Right ventricle myocardium inferior (tissue), 1 donor: Measurements from ENCODE around the gene GAGE12F. TPM values are rescaled to one million over a fixed set of nuclear protein-coding genes. Genes with fewer than 3 reads are reported as not detected.
A peak's percentile ranks its signal among the peaks of the same experiment; 100 is the strongest.
"Not testable (repeated sequence)": the region's sequence is repeated elsewhere in the genome, so short reads cannot be mapped to it uniquely, and the experiment has no call there.

Source experiments
- ATAC-seq: fragments of 200-7000 bp; cut with Tn5 transposase; one replicate; pipeline ENCODE4 v1.9.1; 2020; ENCODE audit warnings: mild to moderate bottlenecking, moderate library complexity
- DNase-seq: peaks from one replicate; pipeline ENCODE4 v3.0.0; 2021; ENCODE audit errors: missing footprints
- intact Hi-C: fragments of 100-400 bp; cut with DNase I; formaldehyde crosslinking; loops from one replicate; pipeline ENCODE4 v1.11.0; 2022
- long read RNA-seq: library from polyadenylated mRNA; unstranded; transcript quantifications from one replicate; pipeline ENCODE4 v2.0.0, GENCODE V29; 2021
- total RNA-seq: library from RNA; stranded (reverse); fragmentation: NEBNext Ultra II Directional; extraction: Animal tissue kit (Norgen Biotek cat#: 25700); gene quantifications from one replicate; pipeline ENCODE4 v1.2.1, GENCODE V29; 2021
- donor health status: DM: no; HTN: yes; CAD: no; lungs with severe emphysema.

The GAGE12F gene
- total RNA-seq, result not detected
- long read RNA-seq, result 0 reads

GRCh38 chrX:49560542-49560941 lies at the start of gene GAGE12F:
Gene GAGE12F (plus strand): TSS chrX:49560842. CDS start chrX:49561997, 1,155 bp downstream.
- intact Hi-C loops, ATAC-seq, DNase-seq: not testable (repeated sequence)

GRCh38 chrX:49531877-49532276 lies 28.8 kb upstream of the GAGE12F start, which contains the start of gene GAGE12C:
Gene GAGE12C (plus strand): TSS chrX:49532177. CDS start chrX:49533332, 1,155 bp downstream.
- intact Hi-C loops, ATAC-seq, DNase-seq: not testable (repeated sequence)

GRCh38 chrX:49541433-49541832 lies 19.2 kb upstream of the GAGE12F start, which contains the start of gene GAGE12D:
Gene GAGE12D (plus strand): TSS chrX:49541733. CDS start chrX:49542888, 1,155 bp downstream.
- intact Hi-C loops, DNase-seq, ATAC-seq: not testable (repeated sequence)

GRCh38 chrX:49550989-49551388 lies 9.7 kb upstream of the GAGE12F start, which contains the start of gene GAGE12E:
Gene GAGE12E (plus strand): TSS chrX:49551289. CDS start chrX:49552444, 1,155 bp downstream.
- DNase-seq, intact Hi-C loops, ATAC-seq: not testable (repeated sequence)

- peak; percentile 54 for DNase-seq
- intact Hi-C loops, ATAC-seq: not testable (repeated sequence)
These were observed 8.1 kb downstream of the GAGE12F start for GRCh38 chrX:49568728-49569127.

DNA sequence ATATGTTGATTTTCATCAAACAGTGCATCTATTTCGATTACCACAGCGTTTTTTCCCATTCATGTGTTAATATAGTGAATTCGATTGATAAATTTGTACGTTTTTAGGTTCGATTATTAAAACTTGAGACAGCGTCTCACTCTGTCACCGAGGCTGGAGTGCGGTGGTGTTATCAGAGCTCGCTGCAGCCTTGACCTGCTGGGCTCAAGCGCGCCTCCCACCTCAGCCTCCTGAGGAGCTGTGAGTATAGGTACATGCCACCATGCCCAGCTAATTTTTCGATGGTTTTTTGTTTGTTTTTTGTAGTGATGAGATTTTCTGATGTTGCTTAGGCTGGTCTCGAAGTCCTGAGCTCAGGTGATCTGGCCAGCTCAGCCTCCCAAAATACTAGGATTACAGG lies 8.5 kb downstream of the GAGE12F start:
- intact Hi-C loops, DNase-seq, ATAC-seq: not testable (repeated sequence)

GRCh38 chrX:49570100-49570499 lies 9.5 kb downstream of the GAGE12F start, which contains the start of gene GAGE12G:
Gene GAGE12G (plus strand): TSS chrX:49570400. CDS start chrX:49571555, 1,155 bp downstream.
- ATAC-seq, DNase-seq, intact Hi-C loops: not testable (repeated sequence)

- ATAC-seq, intact Hi-C loops, DNase-seq: not testable (repeated sequence)
These were observed 19.0 kb downstream of the GAGE12F start, which contains the start of gene GAGE12H for GRCh38 chrX:49579649-49580048. Gene GAGE12H (plus strand): TSS chrX:49579949. CDS start chrX:49581104, 1,155 bp downstream.

- intact Hi-C loops, ATAC-seq, DNase-seq: not testable (repeated sequence)
These were observed 28.6 kb downstream of the GAGE12F start, which contains the start of gene GAGE2A for GRCh38 chrX:49589196-49589595. Gene GAGE2A (plus strand): TSS chrX:49589496. CDS start chrX:49590651, 1,155 bp downstream.

DNA sequence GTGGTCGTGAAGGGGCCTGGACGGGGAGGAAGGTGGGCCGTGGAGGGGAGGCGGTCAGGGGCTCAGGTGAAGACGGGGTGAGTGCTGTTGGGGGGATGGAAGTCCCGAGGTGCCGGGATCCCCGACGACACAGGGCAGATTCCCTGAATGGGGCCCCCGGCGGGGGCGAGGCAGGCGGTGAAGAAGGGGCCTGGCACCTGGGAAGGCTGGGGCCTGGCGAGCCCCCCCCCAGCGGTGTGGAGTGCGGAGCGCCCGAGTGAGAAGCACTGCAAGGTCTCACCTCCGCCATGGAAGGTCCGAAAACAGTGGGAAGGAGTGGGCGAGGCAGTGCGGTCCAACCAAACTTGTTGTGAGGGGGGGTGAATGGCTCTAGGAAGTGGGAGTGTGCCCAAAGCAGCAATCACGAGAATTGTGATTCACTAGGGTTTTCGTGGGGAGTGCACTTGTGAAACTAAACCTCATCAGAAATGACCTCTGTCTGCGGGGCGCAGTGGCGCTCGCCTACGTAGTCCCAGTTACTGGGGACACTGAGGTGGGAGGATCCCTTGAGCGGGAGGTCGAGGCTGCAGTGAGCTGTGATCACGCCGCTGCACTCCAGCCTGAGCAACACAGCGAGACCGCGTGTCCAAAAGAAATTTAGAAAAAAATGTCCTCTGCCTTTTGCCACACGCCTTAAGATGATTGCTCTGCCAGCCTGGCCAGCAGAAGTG lies 29.3 kb downstream of the GAGE12F start:
- peak; percentile 49 for DNase-seq
- intact Hi-C loops, ATAC-seq: not testable (repeated sequence)

GRCh38 chrX:49590488-49590887 lies 29.8 kb downstream of the GAGE12F start:
- peak; percentile 28 for DNase-seq
- intact Hi-C loops, ATAC-seq: not testable (repeated sequence)

GRCh38 chrX:49598720-49599119 lies 38.1 kb downstream of the GAGE12F start, which contains the start of gene GAGE1:
Gene GAGE1 (plus strand): TSS chrX:49599020. CDS start chrX:49600175, 1,155 bp downstream.
- DNase-seq, intact Hi-C loops, ATAC-seq: not testable (repeated sequence)

- intact Hi-C loops, result no loop called here
These were observed 50.2 kb downstream of the GAGE12F start for GRCh38 chrX:49610718-49611310.

More at GRCh38 chrX:49610718-49611310, 50.2 kb downstream of the GAGE12F start:
- DNase-seq (no peak), ATAC-seq (no peak)

Other genes with a start within 250 kb of the GAGE12F start
- gene GAGE12J, start 238.8 kb upstream of the GAGE12F start, total RNA-seq, result not detected
- not detected for gene GAGE13, start 229.3 kb upstream of the GAGE12F start, total RNA-seq
- gene GAGE12C, start 28.7 kb upstream of the GAGE12F start, total RNA-seq, result not detected
- not detected for gene GAGE12D, start 19.1 kb upstream of the GAGE12F start, total RNA-seq
- gene GAGE12E, start 9.6 kb upstream of the GAGE12F start, total RNA-seq, result not detected
- not detected for gene GAGE12G, start 9.6 kb downstream of the GAGE12F start, total RNA-seq
- gene GAGE12H, start 19.1 kb downstream of the GAGE12F start, total RNA-seq, result not detected
- not detected for gene GAGE2A, start 28.7 kb downstream of the GAGE12F start, total RNA-seq
- not detected for gene GAGE1, start 38.2 kb downstream of the GAGE12F start, total RNA-seq
- not detected for gene PAGE1, start 135.1 kb downstream of the GAGE12F start, total RNA-seq